ENCODE data around the gene CADM3.

- TF ChIP-seq EZH2 (IDR thresholded peaks at IDR 0.05) (no peak), POLR2AphosphoS5 (IDR thresholded peaks at IDR 0.05; ENCODE audit: borderline replicate concordance, low read depth, low read length) (no peak), FOXP2 (optimal IDR thresholded peaks at IDR 0.05; ENCODE audit: control extremely low read depth, extremely low read length, insufficient read depth) (no peak)
Observed at GRCh38 chr1:159203610-159204009, 32.2 kb downstream of the CADM3 start.

Measured in SK-N-MC (cell line).